HCT116 (cell line): ENCODE measurements around the gene EPHA4. TPM values are rescaled to one million over a fixed set of nuclear protein-coding genes. Genes with fewer than 3 reads are reported as not detected.

Experiments used
- ATAC-seq: fragments of 200-7000 bp; cut with Tn5 transposase; 2 replicates; pipeline ENCODE4 v1.9.1; 2020; ENCODE audit warnings: mild to moderate bottlenecking, moderate library complexity
- BruUV-seq: library from RNA; stranded (reverse); fragments of 400-500 nt; replicated peaks from 2 replicates; lab custom pipeline; 2021; lab: Mats Ljungman, UMichigan
- CTCF ChIA-PET: fragments of 300-600 bp; sonication (Branson Sonifier 250); formaldehyde crosslinking; loops from one replicate; lab custom pipeline; 2021; ENCODE audit warnings: antibody characterized with exemption; lab: Charles Lee
- POLR2A ChIA-PET: fragments of 300-600, 350-600 bp; sonication (Branson Sonifier 250); formaldehyde crosslinking; loops from one replicate; lab custom pipeline; 2021; ENCODE audit warnings: antibody characterized with exemption; lab: Charles Lee
- RAD21 ChIA-PET, 2 experiments: fragments of 300-600 bp; sonication (Branson Sonifier 250); formaldehyde crosslinking; loops; one replicate each; lab custom pipeline; 2023; ENCODE audit warnings: low total read pairs in 2 of 2; ENCODE audit not compliant: uncharacterized antibody in 2 of 2, unreplicated experiment in 2 of 2, low non-redundant PET in 1 of 2; lab: Charles Lee
- DNase-seq: peaks from one replicate; pipeline ENCODE4 v3.0.0-alpha.2; 2010; ENCODE audit warnings: low read depth, low spot score
- H2AFZ ChIP-seq: fragments of 200-600 bp; shearing (Covaris generic), sonication (generic); 2 replicates; pipeline ENCODE4 v1.6.1; 2017; ENCODE audit warnings: low read depth, mixed run types, mixed read lengths, antibody characterized with exemption, low read length; ENCODE audit not compliant: poor library complexity, severe bottlenecking
- H3K27ac ChIP-seq: 2 replicates; pipeline ENCODE4 v1.5.1; 2012; ENCODE audit warnings: low read depth, low read length
- H3K27me3 ChIP-seq: fragments of 200-600 bp; sonication (generic); 2 replicates; pipeline ENCODE4 v1.6.1; 2016; ENCODE audit warnings: mixed run types, low read length, mixed read lengths; ENCODE audit not compliant: insufficient read depth
- H3K36me3 ChIP-seq, 2 experiments: fragments of 200-500 bp in 1 of 2; fragments of 200-600 bp in 1 of 2; sonication (Bioruptor generic) in 1 of 2; sonication (generic) in 1 of 2; 2 replicates each; pipeline versions ENCODE4 v1.5.1 to v1.6.1; 2014 to 2016; ENCODE audit warnings: low read length in 2 of 2, inconsistent platforms in 1 of 2, mixed read lengths in 1 of 2, mixed run types in 1 of 2; ENCODE audit not compliant: insufficient read depth in 2 of 2, control insufficient read depth in 1 of 2
- H3K4me1 ChIP-seq, 2 experiments: fragments of 200-600 bp in 1 of 2; sonication (generic) in 1 of 2; 2 replicates each; pipeline versions ENCODE4 v1.5.1 to v1.6.1; 2012 to 2017; ENCODE audit warnings: low read length in 2 of 2, inconsistent platforms in 1 of 2, mild to moderate bottlenecking in 1 of 2, mixed read lengths in 1 of 2, mixed run types in 1 of 2, moderate library complexity in 1 of 2; ENCODE audit not compliant: insufficient read depth in 2 of 2, control insufficient read depth in 1 of 2
- H3K4me2 ChIP-seq: fragments of 200-600 bp; sonication (generic); 2 replicates; pipeline ENCODE4 v1.6.1; 2017; ENCODE audit warnings: mixed run types, low read length, mixed read lengths
- H3K4me3 ChIP-seq, 2 experiments: fragments of 200-600 bp in 1 of 2; sonication (generic) in 1 of 2; replicated peaks in 1 of 2; 2 replicates each; pipeline ENCODE4 v1.5.1; 2011 to 2016; ENCODE audit warnings: low read length in 2 of 2, control low read depth in 1 of 2, low read depth in 1 of 2, mild to moderate bottlenecking in 1 of 2, mixed read lengths in 1 of 2, mixed run types in 1 of 2
- H3K79me2 ChIP-seq: fragments of 200-600 bp; sonication (generic); 2 replicates; pipeline ENCODE4 v1.6.1; 2017; ENCODE audit warnings: mild to moderate bottlenecking, mixed run types, low read length, moderate library complexity, mixed read lengths; ENCODE audit not compliant: insufficient read depth
- H3K9ac ChIP-seq: fragments of 200-600 bp; sonication (generic); 2 replicates; pipeline ENCODE4 v1.6.1; 2016; ENCODE audit warnings: low read length, mixed read lengths
- H3K9me2 ChIP-seq: fragments of 200-600 bp; sonication (generic), shearing (Covaris generic); 2 replicates; pipeline ENCODE4 v1.6.1; 2017; ENCODE audit warnings: mixed run types, mild to moderate bottlenecking, moderate library complexity; ENCODE audit not compliant: insufficient read depth
- H3K9me3 ChIP-seq, 2 experiments: fragments of 200-500 bp in 1 of 2; fragments of 200-600 bp in 1 of 2; sonication (Bioruptor generic) in 1 of 2; sonication (generic) in 1 of 2; 2 replicates each; pipeline ENCODE4 v1.6.1; 2014 to 2017; ENCODE audit warnings: low read length in 2 of 2, mixed read lengths in 2 of 2, inconsistent platforms in 1 of 2, low read depth in 1 of 2, mild to moderate bottlenecking in 1 of 2, mixed run types in 1 of 2, moderate library complexity in 1 of 2; ENCODE audit not compliant: control insufficient read depth in 1 of 2, insufficient read depth in 1 of 2
- H4K20me1 ChIP-seq: fragments of 200-600 bp; sonication (generic), shearing (Covaris generic); 2 replicates; pipeline ENCODE4 v1.6.1; 2017; ENCODE audit warnings: mixed run types, mild to moderate bottlenecking, moderate library complexity; ENCODE audit not compliant: insufficient read depth
- ATF3 ChIP-seq: IDR thresholded peaks from 2 replicates; pipeline ENCODE4 v1.6.1; 2012
- CBX3 ChIP-seq: IDR thresholded peaks from 2 replicates; pipeline ENCODE4 v1.6.1; 2012; ENCODE audit warnings: low read depth
- CEBPB ChIP-seq: IDR thresholded peaks from 2 replicates; pipeline ENCODE4 v1.6.1; 2012; ENCODE audit warnings: low read depth
- EGR1 ChIP-seq: IDR thresholded peaks from 2 replicates; pipeline ENCODE4 v1.6.1; 2012; ENCODE audit warnings: low read depth
- ELF1 ChIP-seq: IDR thresholded peaks from 2 replicates; pipeline ENCODE4 v1.6.1; 2012; ENCODE audit warnings: low read depth, borderline replicate concordance
- EZH2 ChIP-seq: fragments of 200-600 bp; sonication (generic); IDR thresholded peaks from 2 replicates; pipeline ENCODE4 v1.6.1; 2017; ENCODE audit warnings: antibody characterized with exemption, mixed run types
- EZH2phosphoT487 ChIP-seq: fragments of 200-600 bp; IDR thresholded peaks from 2 replicates; pipeline ENCODE4 v1.6.1; 2018; ENCODE audit warnings: antibody characterized with exemption, borderline replicate concordance
- FOSL1 ChIP-seq: IDR thresholded peaks from 2 replicates; pipeline ENCODE4 v1.6.1; 2012; ENCODE audit warnings: low read depth
- JUND ChIP-seq: IDR thresholded peaks from 2 replicates; pipeline ENCODE4 v1.6.1; 2012
- MAX ChIP-seq: IDR thresholded peaks from 2 replicates; pipeline ENCODE4 v1.6.1; 2012
- POLR2A ChIP-seq: IDR thresholded peaks from 2 replicates; pipeline ENCODE4 v1.7.0; 2011; ENCODE audit warnings: borderline replicate concordance; ENCODE audit not compliant: insufficient read depth, insufficient read length; ENCODE audit errors: extremely low read depth
- POLR2AphosphoS5 ChIP-seq: IDR thresholded peaks from 2 replicates; pipeline ENCODE4 v1.6.1; 2011; ENCODE audit warnings: mild to moderate bottlenecking, low read depth, low read length, moderate library complexity
- RAD21 ChIP-seq: IDR thresholded peaks from 2 replicates; pipeline ENCODE4 v1.6.1; 2012; ENCODE audit warnings: low read depth, mild to moderate bottlenecking
- REST ChIP-seq: IDR thresholded peaks from 2 replicates; pipeline ENCODE4 v1.6.1; 2012; ENCODE audit warnings: low read depth
- SP1 ChIP-seq: IDR thresholded peaks from 2 replicates; pipeline ENCODE4 v1.6.1; 2012; ENCODE audit warnings: low read depth
- TCF7L2 ChIP-seq: IDR thresholded peaks from 2 replicates; pipeline ENCODE4 v1.7.0; 2011; ENCODE audit warnings: borderline replicate concordance, inconsistent platforms; ENCODE audit not compliant: insufficient read depth, insufficient read length; ENCODE audit errors: extremely low read depth
- YY1 ChIP-seq: IDR thresholded peaks from 2 replicates; pipeline ENCODE4 v1.6.1; 2011; ENCODE audit warnings: low read length, low read depth, moderate library complexity, mild to moderate bottlenecking; ENCODE audit not compliant: insufficient replicate concordance; ENCODE audit errors: extremely low read depth
- ZFX ChIP-seq: fragments of 450-650 bp; IDR thresholded peaks from 2 replicates; pipeline ENCODE4 v1.6.1; 2017
- ZNF274 ChIP-seq: fragments of 200-500 bp; sonication (Bioruptor generic); IDR thresholded peaks from 2 replicates; pipeline ENCODE4 v1.6.1; 2014; ENCODE audit warnings: mild to moderate bottlenecking, low read depth, low read length, inconsistent platforms
- intact Hi-C: fragments of 100-400 bp; cut with micrococcal nuclease; formaldehyde crosslinking; loops from 2 replicates; pipeline ENCODE4 v1.10.0; 2022
- total RNA-seq: library from RNA; stranded (reverse); gene quantifications from one replicate; pipeline ENCODE4 v1.2.1, GENCODE V29; 2021; ENCODE audit not compliant: unreplicated experiment

EPHA4 gene
- total RNA-seq, 1 experiment from 2014 or later, result 3.5 TPM

- RAD21 ChIA-PET, result no interaction called here
- no peak overlapping the region for H2AFZ ChIP-seq
- BruUV-seq, result no TSS peak
- no peak overlapping the region for H3K27ac ChIP-seq
- no peaks in the 10 kb centered on the region for H4K20me1 ChIP-seq
- TF ChIP-seq ZNF274, result no peak
- no peak for TF ChIP-seq EGR1
- TF ChIP-seq YY1, result no peak
- no peak for TF ChIP-seq EZH2
- TF ChIP-seq POLR2A, result no peak
- no peak for TF ChIP-seq CEBPB
- no peak for TF ChIP-seq TCF7L2
- TF ChIP-seq MAX, result no peak
- TF ChIP-seq EZH2phosphoT487, result no peak
- no peak for TF ChIP-seq SP1
- TF ChIP-seq ELF1, result no peak
- no peak for TF ChIP-seq POLR2AphosphoS5
- TF ChIP-seq CBX3, result no peak
- TF ChIP-seq JUND, result no peak
- TF ChIP-seq FOSL1, result no peak
- TF ChIP-seq RAD21, result no peak
- no peak for TF ChIP-seq ATF3
- TF ChIP-seq ZFX, result no peak
- no peak for TF ChIP-seq REST
- TF ChIP-seq, all 23 proteins: peak for 0
- ChIA-PET POLR2A (no interaction called here), CTCF (no interaction called here)
- DNase-seq (no peak), ATAC-seq (no peak)
- Histone ChIP-seq H3K9me3 (no peaks in the 10 kb centered on the region), H3K27me3 (no peaks in the 10 kb centered on the region; the same call in 1 of the 2 replicates), H3K9ac (no peak overlapping the region), H3K79me2 (no peaks in the 10 kb centered on the region), H3K36me3 (no peaks in the 10 kb centered on the region), H3K4me3 (no peak overlapping the region), H3K4me2 (no peak overlapping the region), H3K9me2 (no peaks in the 10 kb centered on the region), H3K4me1 (no peaks in the 10 kb centered on the region)
- intact Hi-C loops, result no loop called here
Measured at GRCh38 chr2:221558107-221558506, 14.0 kb downstream of the EPHA4 start.
